ENCODE data around the gene CPED1.

CPED1 gene

GRCh38 chr7:120986650-120987049 is 1.9 kb upstream of the CPED1 start (continued):
- TF ChIP-seq CREB5 (CRISPR knock-in tag; IDR thresholded peaks at IDR 0.05; ENCODE audit: low read depth) = no peak
- TF ChIP-seq ZC3H10 (CRISPR knock-in tag; IDR thresholded peaks at IDR 0.05) = no peak
- no peak for TF ChIP-seq ZNF8 (CRISPR knock-in tag; IDR thresholded peaks at IDR 0.05)
- no peak for TF ChIP-seq ZNF70 (CRISPR knock-in tag; IDR thresholded peaks at IDR 0.05)
- no peak for TF ChIP-seq TCF4 (CRISPR knock-in tag; IDR thresholded peaks at IDR 0.05; ENCODE audit: borderline replicate concordance)
- no peak for TF ChIP-seq PATZ1 (CRISPR knock-in tag; IDR thresholded peaks at IDR 0.05; ENCODE audit: borderline replicate concordance)

- no peak for ATAC-seq
- TF ChIP-seq OSR1 (CRISPR knock-in tag; IDR thresholded peaks at IDR 0.05) (no peak), PATZ1 (CRISPR knock-in tag; IDR thresholded peaks at IDR 0.05; ENCODE audit: borderline replicate concordance) (no peak), TCF4 (CRISPR knock-in tag; IDR thresholded peaks at IDR 0.05; ENCODE audit: borderline replicate concordance) (no peak), CSRNP3 (CRISPR knock-in tag; IDR thresholded peaks at IDR 0.05) (no peak), ZFP3 (CRISPR knock-in tag; IDR thresholded peaks at IDR 0.05) (no peak)
These were observed 1.2 kb upstream of the CPED1 start for GRCh38 chr7:120987280-120987679.

GRCh38 chr7:120987683-120988590 is 574 bp upstream of the CPED1 start:
- no peak for TF ChIP-seq TCF4 (CRISPR knock-in tag; IDR thresholded peaks at IDR 0.05; ENCODE audit: borderline replicate concordance)
- peak; percentile 87 for ATAC-seq

GRCh38 chr7:120989257-120990220 is 1.0 kb downstream of the CPED1 start:
- peak; percentile 14 for ATAC-seq
- TF ChIP-seq ZNF8 (CRISPR knock-in tag; IDR thresholded peaks at IDR 0.05) = no peak
- no peak for TF ChIP-seq GLIS3 (CRISPR knock-in tag; IDR thresholded peaks at IDR 0.05)
- TF ChIP-seq ESRRG (CRISPR knock-in tag; IDR thresholded peaks at IDR 0.05) = no peak
- no peak for TF ChIP-seq POU6F1 (CRISPR knock-in tag; IDR thresholded peaks at IDR 0.05; ENCODE audit: borderline replicate concordance, low read depth)
- no peak for TF ChIP-seq ARNTL (CRISPR knock-in tag; IDR thresholded peaks at IDR 0.05; ENCODE audit: borderline replicate concordance, low read depth)
- no peak for TF ChIP-seq CSDC2 (CRISPR knock-in tag; IDR thresholded peaks at IDR 0.05)
- TF ChIP-seq ZFP30 (CRISPR knock-in tag; IDR thresholded peaks at IDR 0.05) = no peak
- no peak for TF ChIP-seq ISL1 (CRISPR knock-in tag; IDR thresholded peaks at IDR 0.05)
- TF ChIP-seq ZNF565 (CRISPR knock-in tag; conservative IDR thresholded peaks at IDR 0.05; ENCODE audit: low read depth) = no peak
- TF ChIP-seq TOX (CRISPR knock-in tag; IDR thresholded peaks at IDR 0.05; ENCODE audit: borderline replicate concordance) = no peak
- no peak for TF ChIP-seq CREB5 (CRISPR knock-in tag; IDR thresholded peaks at IDR 0.05; ENCODE audit: low read depth)
- no peak for TF ChIP-seq RARB (CRISPR knock-in tag; IDR thresholded peaks at IDR 0.05)
- TF ChIP-seq TCF4 (CRISPR knock-in tag; IDR thresholded peaks at IDR 0.05; ENCODE audit: borderline replicate concordance) = no peak
- TF ChIP-seq PPARA (CRISPR knock-in tag; IDR thresholded peaks at IDR 0.05; ENCODE audit: borderline replicate concordance) = no peak
- no peak for TF ChIP-seq PATZ1 (CRISPR knock-in tag; IDR thresholded peaks at IDR 0.05; ENCODE audit: borderline replicate concordance)
- no peak for TF ChIP-seq SNAI2 (CRISPR knock-in tag; IDR thresholded peaks at IDR 0.05)

Data from SK-N-SH treated with all-trans-retinoic acid at 6 μM for 48 hours (cell line).